K562 (cell line): ENCODE results near the gene CHMP1A. TPM values are rescaled to one million over a fixed set of nuclear protein-coding genes. Genes with fewer than 3 reads are reported as not detected.

Source experiments
- ATAC-seq: fragments of 200-7000 bp; cut with Tn5 transposase; 3 replicates; pipeline ENCODE4 v1.9.1; 2020; ENCODE audit warnings: moderate library complexity
- BruUV-seq: library from RNA; stranded (reverse); fragments of 400-500 nt; replicated peaks from 2 replicates; lab custom pipeline; 2021; lab: Mats Ljungman, UMichigan
- CTCF ChIA-PET: fragments of 300-600 bp; formaldehyde crosslinking; extraction: SDS; loops from one replicate; lab custom pipeline; 2021; ENCODE audit warnings: low intra/inter-chr PET ratio; lab: Yijun Ruan, JAX
- POLR2A ChIA-PET: fragments of 300-600, 350-650 bp; sonication (Branson Sonifier 250); formaldehyde crosslinking; extraction: SDS; loops from one replicate; lab custom pipeline; 2021; ENCODE audit warnings: antibody characterized with exemption, inconsistent platforms; lab: Yijun Ruan, JAX
- DNase-seq, 4 experiments: peaks; one replicate each; pipeline versions ENCODE4 v3.0.0 to v3.0.0-alpha.2; 2011 to 2018; ENCODE audit warnings: low spot score in 3 of 4, mixed read lengths in 3 of 4; ENCODE audit errors: extremely low read depth in 1 of 4
- FAIRE-seq: peaks from 2 replicates; lab custom pipeline; 2011; peaks lifted over from hg19 to GRCh38; lab: Jason Lieb, UNC
- H2AFZ ChIP-seq: 2 replicates; pipeline ENCODE4 v1.6.0; 2011; ENCODE audit warnings: low read depth, low read length, control low read depth, inconsistent platforms
- H3K27ac ChIP-seq: fragments of 200-600 bp; 3 replicates; pipeline ENCODE4 v1.8.0; 2011; ENCODE audit warnings: low read depth, mild to moderate bottlenecking, control low read depth, inconsistent platforms, low read length, moderate library complexity, mixed read lengths; ENCODE audit errors: extremely low read depth
- H3K27me3 ChIP-seq, 2 experiments: fragments of 300-600 bp in 1 of 2; 2 replicates in 1 of 2; 3 replicates in 1 of 2; pipeline versions ENCODE4 v1.6.0 to v1.8.0; 2011; ENCODE audit warnings: inconsistent platforms in 2 of 2, low read length in 2 of 2, mild to moderate bottlenecking in 1 of 2, mixed read lengths in 1 of 2, moderate library complexity in 1 of 2; ENCODE audit not compliant: control insufficient read depth in 2 of 2, insufficient read depth in 2 of 2
- H3K36me3 ChIP-seq: fragments of 300-600 bp; 3 replicates; pipeline ENCODE4 v1.8.0; 2011; ENCODE audit warnings: mild to moderate bottlenecking, low read length, inconsistent platforms; ENCODE audit not compliant: control insufficient read depth, insufficient read depth
- H3K4me1 ChIP-seq, 2 experiments: fragments of 200-600 bp in 1 of 2; replicated peaks in 1 of 2; 2 replicates in 1 of 2; 3 replicates in 1 of 2; pipeline versions ENCODE4 v1.5.1 to v1.8.0; 2011; ENCODE audit warnings: inconsistent platforms in 2 of 2, low read length in 2 of 2, mild to moderate bottlenecking in 1 of 2, mixed read lengths in 1 of 2, moderate library complexity in 1 of 2; ENCODE audit not compliant: control insufficient read depth in 2 of 2, insufficient read depth in 2 of 2
- H3K4me2 ChIP-seq: 2 replicates; pipeline ENCODE4 v1.6.1; 2011; ENCODE audit warnings: low read length, control low read depth, inconsistent platforms, mixed read lengths; ENCODE audit not compliant: insufficient read depth
- H3K4me3 ChIP-seq: fragments of 200-600 bp; sonication (generic), shearing (Covaris generic); 2 replicates; pipeline ENCODE4 v1.5.1; 2016; ENCODE audit warnings: control low read depth, inconsistent platforms
- H3K79me2 ChIP-seq: fragments of 200-600 bp; 3 replicates; pipeline ENCODE4 v1.8.0; 2011; ENCODE audit warnings: low read length, inconsistent platforms; ENCODE audit not compliant: control insufficient read depth, insufficient read depth
- H3K9ac ChIP-seq, 2 experiments: 2 replicates each; pipeline versions ENCODE4 v1.6.0 to v1.6.1; 2011; ENCODE audit warnings: low read depth in 2 of 2, low read length in 2 of 2, control low read depth in 1 of 2, inconsistent platforms in 1 of 2, mild to moderate bottlenecking in 1 of 2, mixed read lengths in 1 of 2; ENCODE audit not compliant: insufficient read depth in 1 of 2
- H3K9me1 ChIP-seq: one replicate; pipeline ENCODE4 v1.6.0; 2011; ENCODE audit warnings: inconsistent platforms, mild to moderate bottlenecking, low read length, moderate library complexity; ENCODE audit not compliant: control insufficient read depth, insufficient read depth
- H3K9me3 ChIP-seq: replicated peaks from 2 replicates; pipeline ENCODE4 v1.5.1; 2011; ENCODE audit warnings: low read depth, low read length, inconsistent platforms; ENCODE audit not compliant: control insufficient read depth, insufficient read depth
- H4K20me1 ChIP-seq: replicated peaks from 2 replicates; pipeline ENCODE4 v1.6.1; 2011; ENCODE audit warnings: low read length, inconsistent platforms, mixed read lengths; ENCODE audit not compliant: control insufficient read depth, insufficient read depth
- E2F1 ChIP-seq: sonication (generic); formaldehyde crosslinking; IDR thresholded peaks from 2 replicates; pipeline ENCODE4 v1.8.1; 2023; ENCODE audit warnings: mild to moderate bottlenecking, missing genetic modification reagents, moderate library complexity
- ELF2 ChIP-seq: fragments of 250-450 bp; sonication (Bioruptor Pico); IDR thresholded peaks from 2 replicates; pipeline ENCODE4 v1.5.0; 2021; ENCODE audit warnings: mild to moderate bottlenecking
- FOXJ2 ChIP-seq: fragments of 200-800 bp; sonication (Bioruptor generic); IDR thresholded peaks from 2 replicates; pipeline ENCODE4 v1.6.1; 2016; ENCODE audit warnings: missing genetic modification characterization, missing compliant biosample characterization
- KLF6 ChIP-seq: fragments of 250-450 bp; sonication (Bioruptor Pico); IDR thresholded peaks from 2 replicates; pipeline ENCODE4 v1.4.0; 2020; ENCODE audit warnings: mild to moderate bottlenecking, moderate library complexity, borderline replicate concordance
- PHTF2 ChIP-seq: fragments of 250-450 bp; sonication (Bioruptor Pico); IDR thresholded peaks from 2 replicates; pipeline ENCODE4 v1.5.0; 2021; ENCODE audit warnings: mild to moderate bottlenecking
- POLR2H ChIP-seq: IDR thresholded peaks from 2 replicates; pipeline ENCODE4 v1.6.1; 2016; ENCODE audit warnings: missing genetic modification characterization, low read depth, mild to moderate bottlenecking, control low read depth, missing compliant biosample characterization, moderate library complexity
- PTTG1 ChIP-seq: fragments of 450-650 bp; IDR thresholded peaks from 2 replicates; pipeline ENCODE4 v1.6.1; 2016; ENCODE audit warnings: low read depth, mild to moderate bottlenecking, missing genetic modification characterization, missing compliant biosample characterization
- RBFOX2 ChIP-seq: fragments of 200-400 bp; formaldehyde crosslinking; IDR thresholded peaks from 2 replicates; pipeline ENCODE4 v1.6.1; 2017; ENCODE audit warnings: low read depth, mild to moderate bottlenecking, low read length, moderate library complexity
- SUPT5H ChIP-seq: fragments of 450-650 bp; IDR thresholded peaks from 2 replicates; pipeline ENCODE4 v1.6.1; 2016
- TRIM28 ChIP-seq: fragments of 450-650 bp; IDR thresholded peaks from 2 replicates; pipeline ENCODE4 v1.6.1; 2017
- ZBTB11 ChIP-seq, 3 experiments: fragments of 200-800 bp in 1 of 3; fragments of 250-450 bp in 1 of 3; fragments of 450-650 bp in 1 of 3; sonication (Bioruptor Pico) in 1 of 3; sonication (Bioruptor generic) in 1 of 3; formaldehyde crosslinking in 1 of 3; IDR thresholded peaks; 2 replicates each; pipeline versions ENCODE4 v1.6.1 to v1.8.0; 2016 to 2022; ENCODE audit warnings: mild to moderate bottlenecking in 2 of 3, missing genetic modification characterization in 2 of 3, missing compliant biosample characterization in 1 of 3, moderate library complexity in 1 of 3
- ZNF740 ChIP-seq, 3 experiments: fragments of 200-800 bp in 1 of 3; sonication (Bioruptor generic) in 1 of 3; sonication (generic) in 1 of 3; formaldehyde crosslinking in 1 of 3; IDR thresholded peaks; 2 replicates each; pipeline versions ENCODE4 v1.6.1 to v1.8.0; 2016 to 2022; ENCODE audit warnings: mild to moderate bottlenecking in 2 of 3, missing compliant biosample characterization in 2 of 3, missing genetic modification characterization in 2 of 3, missing genetic modification reagents in 1 of 3
- WGBS: fragments of 100-300 bp; shearing (Covaris generic); methylation state at CpG from one replicate; pipeline ENCODE4 v1.1.6; 2016; ENCODE audit warnings: low coverage, mixed read lengths; ENCODE audit not compliant: insufficient coverage; ENCODE audit errors: missing lambda C conversion rate; 5-methylcytosine and 5-hydroxymethylcytosine counted together
- in situ Hi-C: fragments of 300-500 bp; cut with MboI; formaldehyde crosslinking; loops from 4 replicates; pipeline ENCODE4 v1.15.0; 2018; ENCODE audit warnings: inconsistent platforms, mixed read lengths
- intact Hi-C: fragments of 100-400 bp; cut with micrococcal nuclease; formaldehyde crosslinking; loops from 2 replicates; pipeline ENCODE4 v1.14.2; 2022
- polyA plus RNA-seq, 8 experiments: library from polyadenylated mRNA; depleted of rRNA in 4 of 8; stranded (reverse) in 5 of 8; unstranded in 3 of 8; fragments of >200 nt; fragmentation: Nextera tagmentation in 2 of 8; fragmentation: Illumina TruSeq in 1 of 8; extraction: Ambion mirVana in 2 of 8; extraction: Trizol in 1 of 8; gene quantifications; 2 replicates each; pipeline versions ENCODE4 v1.2.1 to v1.2.3, GENCODE V29; 2011 to 2014; ENCODE audit warnings: inconsistent platforms in 1 of 8, missing spikeins in 1 of 8
- total RNA-seq, 7 experiments: library from RNA; depleted of rRNA in 6 of 7; stranded (reverse); fragments of >200 nt in 6 of 7; fragmentation: Illumina TruSeq in 2 of 7; extraction: Trizol in 2 of 7; gene quantifications; 2 replicates each; pipeline versions ENCODE4 v1.2.1 to v1.2.3, GENCODE V29; 2011 to 2021; ENCODE audit warnings: low replicate concordance in 1 of 7
- TF ChIP-seq, protein P1 (sequence below): fragments of 250-450 bp; sonication (Bioruptor Pico); IDR thresholded peaks from 2 replicates; pipeline ENCODE4 v1.5.0; 2021; ENCODE audit warnings: mild to moderate bottlenecking, moderate library complexity

The CHMP1A gene
- total and polyA plus RNA-seq, 9 of the 15 experiments (the other 6 are each of a cell fraction or from before 2014, with no cell fraction given) = 0.83 to 79.9 (median 45.2) TPM

DNA sequence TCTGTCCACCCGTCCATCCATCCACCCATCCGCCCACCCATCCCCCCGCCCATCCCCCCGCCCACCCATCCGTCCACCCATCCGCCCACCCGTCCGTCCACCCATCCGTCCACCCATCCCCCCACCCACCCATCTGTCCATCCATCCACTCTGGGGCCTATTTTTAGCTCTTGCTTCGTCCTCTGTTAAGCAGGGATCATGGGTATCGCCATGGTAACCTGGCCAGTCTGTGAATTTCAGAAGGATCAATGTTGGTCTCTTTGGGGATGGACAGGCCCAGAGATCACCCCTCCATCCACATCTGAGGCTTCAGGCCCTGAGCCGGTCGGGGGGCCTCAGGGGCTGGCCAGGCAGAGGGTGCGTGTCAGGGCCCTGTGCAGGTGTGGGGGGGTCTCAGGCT is 59.3 kb downstream of the CHMP1A start:
- CTCF ChIA-PET = no interaction called here
- H3K4me2 ChIP-seq = no peak overlapping the region
- DNase-seq (peak in 1 of 4 experiments; percentile 47), FAIRE-seq (no peak), ATAC-seq (no peak)
- H3K9ac ChIP-seq = no peak overlapping the region
- no peaks in the 10 kb centered on the region for H3K79me2 ChIP-seq
- H2AFZ ChIP-seq = no peak overlapping the region
- intact Hi-C loops (no loop called here), in situ Hi-C loops (loop anchor here (10.0 kb wide), 1 partner anchor 267 kb away; no protein-coding TSS in a partner anchor)
- no peaks in the 10 kb centered on the region for H3K9me1 ChIP-seq
- H3K36me3 ChIP-seq = peaks cover 18% of the 10 kb centered on the region; the same call in 2 of the 3 replicates
- POLR2A ChIA-PET = no interaction called here
- H3K9me3 ChIP-seq = no peaks in the 10 kb centered on the region
- H4K20me1 ChIP-seq = 0 out of 2 replicates have a peak, but pooled peaks cover 5% of the 10 kb centered on the region
- H3K4me1 ChIP-seq = peaks cover 0 to 62% of the 10 kb centered on the region in 2 experiments; a peak in 3 of 5 replicates
- no TSS peak for BruUV-seq
- H3K4me3 ChIP-seq = no peak overlapping the region
- H3K27ac ChIP-seq = no peak overlapping the region
- H3K27me3 ChIP-seq = no peaks in the 10 kb centered on the region
- WGBS = 20% methylated on average over 5 of the region's 14 CpGs
- no peak for TF ChIP-seq E2F1 (CRISPR knock-in tag)
- no peak for TF ChIP-seq PHTF2 (CRISPR knock-in tag)
- TF ChIP-seq ZNF740 (CRISPR knock-in tag; IDR thresholded peaks at IDR 0.05) = peak; percentile 40; the same call in 1 of the 2 replicates
- no peak for TF ChIP-seq ZNF740 (tag; IDR thresholded peaks at IDR 0.05)
- TF ChIP-seq RBFOX2 = no peak
- TF ChIP-seq FOXJ2 = no peak
- TF ChIP-seq ELF2 (CRISPR knock-in tag) = no peak
- no peak for TF ChIP-seq KLF6 (CRISPR knock-in tag)
- no peak for TF ChIP-seq SUPT5H
- TF ChIP-seq, protein P1, sequence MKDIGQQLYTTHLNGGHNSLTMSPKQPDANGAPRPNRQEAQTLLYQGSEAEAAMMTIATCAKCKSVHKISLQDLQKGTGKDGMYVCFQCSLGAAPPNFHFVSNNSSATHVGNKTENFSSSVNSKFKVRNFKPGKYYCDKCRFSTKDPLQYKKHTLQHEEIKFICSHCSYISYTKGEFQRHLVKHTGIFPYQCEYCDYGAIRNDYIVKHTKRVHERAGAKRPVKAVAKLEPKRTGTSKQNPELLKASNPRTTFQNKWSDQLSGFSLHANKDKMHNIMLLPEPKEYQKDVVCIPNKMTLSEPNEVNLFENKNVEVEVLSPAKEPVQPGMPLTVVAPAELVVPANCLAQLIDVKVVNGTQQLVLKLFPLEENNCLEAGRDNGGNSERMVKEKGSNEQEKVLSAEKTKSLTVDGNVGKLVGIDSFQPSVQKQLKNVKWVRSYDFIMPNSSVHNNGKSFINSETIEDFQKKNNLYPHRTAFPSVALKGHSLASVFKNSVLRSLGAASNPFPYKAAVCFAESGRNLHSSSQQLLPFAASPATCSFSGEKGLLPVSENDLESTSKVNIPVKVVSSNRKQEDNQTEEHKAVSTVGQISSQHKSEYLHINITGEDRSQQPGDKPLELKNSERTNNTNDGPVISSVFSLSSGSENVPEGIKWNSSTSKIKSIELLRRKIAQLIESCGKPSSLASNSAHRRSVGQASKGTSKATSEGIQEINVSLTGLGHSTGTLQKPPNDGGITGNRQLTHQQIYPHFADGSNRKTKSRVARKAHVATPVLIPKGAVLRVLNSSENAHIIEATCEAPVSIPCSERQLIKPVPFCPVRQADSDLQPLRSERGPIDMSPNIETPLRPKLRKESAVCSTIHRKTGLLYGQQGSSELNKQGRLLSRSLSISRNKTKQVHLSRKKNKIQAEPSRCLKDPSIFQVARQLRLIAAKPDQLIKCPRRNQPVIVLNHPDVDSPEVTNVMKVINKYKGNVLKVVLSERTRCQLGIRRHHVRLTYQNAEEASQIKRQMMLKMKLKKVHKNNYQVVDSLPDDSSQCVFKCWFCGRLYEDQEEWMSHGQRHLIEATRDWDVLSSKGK (CRISPR knock-in tag) = no peak
- no peak for TF ChIP-seq PTTG1 (tag)
- TF ChIP-seq ZBTB11 (CRISPR knock-in tag; IDR thresholded peaks at IDR 0.05) = no peak
- TF ChIP-seq TRIM28 = no peak
- no peak for TF ChIP-seq POLR2H (tag)
